CD4-positive, alpha-beta T cell (primary cell): ENCODE results near the gene FTMT. TPM values are rescaled to one million over a fixed set of nuclear protein-coding genes. Genes with fewer than 3 reads are reported as not detected.

ENCODE experiments used
- ATAC-seq: fragments of 200-7000 bp; cut with Tn5 transposase; one replicate; pipeline ENCODE4 v1.10.0; 2022; ENCODE audit warnings: mild to moderate bottlenecking; ENCODE audit not compliant: poor library complexity
- CTCF ChIA-PET: fragments of 350-600 bp; sonication (Branson Sonifier 250); formaldehyde crosslinking; loops from one replicate; lab custom pipeline; 2021; ENCODE audit warnings: antibody characterized with exemption, inconsistent platforms; lab: Charles Lee
- POLR2A ChIA-PET: fragments of 350-600 bp; sonication (Branson Sonifier 250); formaldehyde crosslinking; loops from one replicate; lab custom pipeline; 2021; ENCODE audit warnings: antibody characterized with exemption, inconsistent platforms; lab: Charles Lee
- DNase-seq, 14 experiments: peaks; one replicate each; pipeline ENCODE4 v3.0.0-alpha.2; 2013 to 2020; ENCODE audit warnings: mixed read lengths in 2 of 14
- H3K27ac ChIP-seq, 2 donors: one replicate each; pipeline versions ENCODE4 v1.5.1 to v1.7.0; 2013; ENCODE audit warnings: low read length in 2 of 2, low read depth in 1 of 2, mild to moderate bottlenecking in 1 of 2
- H3K27me3 ChIP-seq, 2 experiments: 1 replicate in 1 of 2; 2 replicates in 1 of 2; pipeline versions ENCODE4 v1.6.1 to v1.7.0; 2013; ENCODE audit warnings: low read length in 2 of 2, control low read depth in 1 of 2, mild to moderate bottlenecking in 1 of 2, moderate library complexity in 1 of 2; ENCODE audit not compliant: insufficient read depth in 2 of 2, control insufficient read depth in 1 of 2
- H3K36me3 ChIP-seq: one replicate; pipeline ENCODE4 v1.6.1; 2013; ENCODE audit warnings: low read length, control low read depth; ENCODE audit not compliant: insufficient read depth
- H3K4me1 ChIP-seq: one replicate; pipeline ENCODE4 v1.6.1; 2013; ENCODE audit warnings: low read length, control low read depth; ENCODE audit not compliant: insufficient read depth
- H3K4me3 ChIP-seq: one replicate; pipeline ENCODE4 v1.5.1; 2013; ENCODE audit warnings: mild to moderate bottlenecking, low read length, moderate library complexity
- H3K9me3 ChIP-seq, 2 experiments: 1 replicate in 1 of 2; 2 replicates in 1 of 2; pipeline versions ENCODE4 v1.6.1 to v1.7.0; 2013; ENCODE audit warnings: low read length in 2 of 2, mild to moderate bottlenecking in 2 of 2, control low read depth in 1 of 2, moderate library complexity in 1 of 2; ENCODE audit not compliant: control insufficient read depth in 1 of 2, insufficient read depth in 1 of 2
- H3K27ac Mint-ChIP-seq: one replicate; pipeline ENCODE4 v1.8.0; 2020; ENCODE audit warnings: mixed read lengths
- H3K27me3 Mint-ChIP-seq: one replicate; pipeline ENCODE4 v1.8.0; 2021; ENCODE audit warnings: mixed read lengths
- H3K36me3 Mint-ChIP-seq: one replicate; pipeline ENCODE4 v1.8.0; 2021; ENCODE audit warnings: low read depth, mixed read lengths
- H3K4me1 Mint-ChIP-seq: one replicate; pipeline ENCODE4 v1.8.0; 2021; ENCODE audit warnings: low read depth, mixed read lengths
- H3K4me3 Mint-ChIP-seq: one replicate; pipeline ENCODE4 v1.8.0; 2020; ENCODE audit warnings: mild to moderate bottlenecking, mixed read lengths
- H3K9me3 Mint-ChIP-seq: one replicate; pipeline ENCODE4 v1.8.0; 2020; ENCODE audit warnings: mixed read lengths
- intact Hi-C, 2 experiments: fragments of 100-400 bp; cut with DNase I in 1 of 2; cut with micrococcal nuclease in 1 of 2; formaldehyde crosslinking; loops; one replicate each; pipeline versions ENCODE4 v1.15.1 to v1.9.0; 2023 to 2025; cut with DNase I, micrococcal nuclease
- total RNA-seq, 174 experiments: library from RNA in 2 of 174; stranded (reverse) in 2 of 174; gene quantifications; one replicate each; pipeline ENCODE4 v1.2.3 and lab custom pipeline; 2021 to 2026
- TF ChIP-seq, protein P1 (sequence below): fragments of 200-600 bp; IDR thresholded peaks from one replicate; pipeline ENCODE4 v1.8.0; 2022; ENCODE audit warnings: antibody characterized with exemption, mild to moderate bottlenecking

FTMT gene
- total RNA-seq, 2 experiments from 2014 or later: not detected

GRCh38 chr5:121867403-121867802 is 15.7 kb downstream of the FTMT start:
- POLR2A ChIA-PET: no interaction called here
- intact Hi-C loops: no loop called here
- no peak overlapping the region for H3K27ac ChIP-seq

GRCh38 chr5:121870489-121870888 is 18.8 kb downstream of the FTMT start:
- TF ChIP-seq, protein P1, sequence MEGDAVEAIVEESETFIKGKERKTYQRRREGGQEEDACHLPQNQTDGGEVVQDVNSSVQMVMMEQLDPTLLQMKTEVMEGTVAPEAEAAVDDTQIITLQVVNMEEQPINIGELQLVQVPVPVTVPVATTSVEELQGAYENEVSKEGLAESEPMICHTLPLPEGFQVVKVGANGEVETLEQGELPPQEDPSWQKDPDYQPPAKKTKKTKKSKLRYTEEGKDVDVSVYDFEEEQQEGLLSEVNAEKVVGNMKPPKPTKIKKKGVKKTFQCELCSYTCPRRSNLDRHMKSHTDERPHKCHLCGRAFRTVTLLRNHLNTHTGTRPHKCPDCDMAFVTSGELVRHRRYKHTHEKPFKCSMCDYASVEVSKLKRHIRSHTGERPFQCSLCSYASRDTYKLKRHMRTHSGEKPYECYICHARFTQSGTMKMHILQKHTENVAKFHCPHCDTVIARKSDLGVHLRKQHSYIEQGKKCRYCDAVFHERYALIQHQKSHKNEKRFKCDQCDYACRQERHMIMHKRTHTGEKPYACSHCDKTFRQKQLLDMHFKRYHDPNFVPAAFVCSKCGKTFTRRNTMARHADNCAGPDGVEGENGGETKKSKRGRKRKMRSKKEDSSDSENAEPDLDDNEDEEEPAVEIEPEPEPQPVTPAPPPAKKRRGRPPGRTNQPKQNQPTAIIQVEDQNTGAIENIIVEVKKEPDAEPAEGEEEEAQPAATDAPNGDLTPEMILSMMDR: no peak
- no peak for ATAC-seq
- no peaks in the 10 kb centered on the region for H3K27me3 ChIP-seq
- H3K4me3 ChIP-seq: no peak overlapping the region
- DNase-seq: no peak
- no peak overlapping the region for H3K27ac ChIP-seq
- no peaks in the 10 kb centered on the region for H3K27me3 Mint-ChIP-seq
- H3K4me1 ChIP-seq: no peaks in the 10 kb centered on the region
- intact Hi-C loops: no loop called here
- H3K9me3 ChIP-seq: no peaks in the 10 kb centered on the region
- CTCF ChIA-PET: no interaction called here
- no peak overlapping the region for H3K4me3 Mint-ChIP-seq
- no peak overlapping the region for H3K27ac Mint-ChIP-seq
- POLR2A ChIA-PET: no interaction called here
- no peaks in the 10 kb centered on the region for H3K36me3 ChIP-seq
- H3K36me3 Mint-ChIP-seq: no peaks in the 10 kb centered on the region
- H3K4me1 Mint-ChIP-seq: no peaks in the 10 kb centered on the region
- no peaks in the 10 kb centered on the region for H3K9me3 Mint-ChIP-seq

More at GRCh38 chr5:121867403-121867802, 15.7 kb downstream of the FTMT start:
- no peak for DNase-seq
- H3K36me3 Mint-ChIP-seq: no peaks in the 10 kb centered on the region
- H3K27ac Mint-ChIP-seq: no peak overlapping the region
- peaks cover 5% of the 10 kb centered on the region for H3K27me3 Mint-ChIP-seq
- CTCF ChIA-PET: no interaction called here
- no peak for ATAC-seq
- no peaks in the 10 kb centered on the region for H3K27me3 ChIP-seq
- no peaks in the 10 kb centered on the region for H3K9me3 ChIP-seq
- no peaks in the 10 kb centered on the region for H3K36me3 ChIP-seq
- no peaks in the 10 kb centered on the region for H3K9me3 Mint-ChIP-seq
- TF ChIP-seq, protein P1: no peak
- no peak overlapping the region for H3K4me3 Mint-ChIP-seq
- H3K4me3 ChIP-seq: no peak overlapping the region
- no peaks in the 10 kb centered on the region for H3K4me1 Mint-ChIP-seq
- no peaks in the 10 kb centered on the region for H3K4me1 ChIP-seq

DNA sequence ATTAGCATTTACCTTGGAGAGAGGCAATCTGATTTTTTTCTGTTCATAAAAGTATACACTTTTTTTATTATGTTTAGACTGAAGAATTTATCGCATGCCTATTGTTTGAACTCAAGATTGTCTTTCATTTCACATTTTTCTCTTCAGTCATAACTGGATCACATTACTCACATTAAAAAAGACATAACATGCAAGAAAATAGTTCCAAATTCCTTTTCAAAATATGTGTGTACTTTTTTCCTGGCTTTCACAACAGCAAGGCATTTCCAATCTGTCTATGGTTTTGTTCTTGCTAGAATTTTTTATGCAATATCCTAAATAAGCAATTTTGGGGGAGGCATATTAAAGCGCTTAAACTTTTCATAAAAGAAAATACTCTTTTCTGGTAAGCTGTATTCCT is 21.2 kb downstream of the FTMT start:
- no peaks in the 10 kb centered on the region for H3K4me1 ChIP-seq
- ChIA-PET POLR2A (no interaction called here), CTCF (no interaction called here)
- no peak overlapping the region for H3K4me3 ChIP-seq
- ATAC-seq (no peak), DNase-seq (no peak)
- no peaks in the 10 kb centered on the region for H3K27me3 ChIP-seq
- TF ChIP-seq, protein P1: no peak
- Mint-ChIP-seq H3K9me3 (no peaks in the 10 kb centered on the region), H3K27ac (no peak overlapping the region), H3K36me3 (no peaks in the 10 kb centered on the region), H3K4me3 (no peak overlapping the region), H3K27me3 (no peaks in the 10 kb centered on the region), H3K4me1 (no peaks in the 10 kb centered on the region)
- no peaks in the 10 kb centered on the region for H3K9me3 ChIP-seq
- intact Hi-C loops: no loop called here
- H3K36me3 ChIP-seq: no peaks in the 10 kb centered on the region
- H3K27ac ChIP-seq: no peak overlapping the region
